ENCODE results near the gene CLTCL1.
"Not testable (repeated sequence)": the region's sequence is repeated elsewhere in the genome, so short reads cannot be mapped to it uniquely, and the experiment has no call there.

CLTCL1 gene

GRCh38 chr22:19319281-19319680, 27.8 kb upstream of the CLTCL1 start:
- Mint-ChIP-seq H3K4me1 (no peaks in the 10 kb centered on the region), H3K9me3 (peaks cover 80% of the 10 kb centered on the region), H3K36me3 (ENCODE audit: low read depth) (peaks cover 30% of the 10 kb centered on the region), H3K4me3 (no peak overlapping the region), H3K27ac (no peak overlapping the region), H3K27me3 (ENCODE audit: low read depth, poor library complexity) (peaks cover 14% of the 10 kb centered on the region)
- TF ChIP-seq, protein P1, sequence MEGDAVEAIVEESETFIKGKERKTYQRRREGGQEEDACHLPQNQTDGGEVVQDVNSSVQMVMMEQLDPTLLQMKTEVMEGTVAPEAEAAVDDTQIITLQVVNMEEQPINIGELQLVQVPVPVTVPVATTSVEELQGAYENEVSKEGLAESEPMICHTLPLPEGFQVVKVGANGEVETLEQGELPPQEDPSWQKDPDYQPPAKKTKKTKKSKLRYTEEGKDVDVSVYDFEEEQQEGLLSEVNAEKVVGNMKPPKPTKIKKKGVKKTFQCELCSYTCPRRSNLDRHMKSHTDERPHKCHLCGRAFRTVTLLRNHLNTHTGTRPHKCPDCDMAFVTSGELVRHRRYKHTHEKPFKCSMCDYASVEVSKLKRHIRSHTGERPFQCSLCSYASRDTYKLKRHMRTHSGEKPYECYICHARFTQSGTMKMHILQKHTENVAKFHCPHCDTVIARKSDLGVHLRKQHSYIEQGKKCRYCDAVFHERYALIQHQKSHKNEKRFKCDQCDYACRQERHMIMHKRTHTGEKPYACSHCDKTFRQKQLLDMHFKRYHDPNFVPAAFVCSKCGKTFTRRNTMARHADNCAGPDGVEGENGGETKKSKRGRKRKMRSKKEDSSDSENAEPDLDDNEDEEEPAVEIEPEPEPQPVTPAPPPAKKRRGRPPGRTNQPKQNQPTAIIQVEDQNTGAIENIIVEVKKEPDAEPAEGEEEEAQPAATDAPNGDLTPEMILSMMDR (IDR thresholded peaks at IDR 0.05) = no peak
- no peak for DNase-seq

GRCh38 chr22:19317865-19318264, 26.3 kb upstream of the CLTCL1 start:
- peaks cover 21% of the 10 kb centered on the region for H3K27me3 Mint-ChIP-seq (ENCODE audit: low read depth, poor library complexity)

GRCh38 chr22:19307872-19308271, 16.4 kb upstream of the CLTCL1 start:
- Mint-ChIP-seq H3K4me1 (no peaks in the 10 kb centered on the region), H3K27me3 (ENCODE audit: low read depth, poor library complexity) (peaks cover 11% of the 10 kb centered on the region), H3K27ac (no peak overlapping the region), H3K9me3 (peaks cover 10% of the 10 kb centered on the region), H3K4me3 (no peak overlapping the region), H3K36me3 (ENCODE audit: low read depth) (no peaks in the 10 kb centered on the region)
- DNase-seq = no peak
- TF ChIP-seq, protein P1 (IDR thresholded peaks at IDR 0.05) = no peak

More at GRCh38 chr22:19317865-19318264, 26.3 kb upstream of the CLTCL1 start:
- no peaks in the 10 kb centered on the region for H3K4me1 Mint-ChIP-seq
- TF ChIP-seq, protein P1 (IDR thresholded peaks at IDR 0.05) = no peak
- no peak overlapping the region for H3K27ac Mint-ChIP-seq
- no peak overlapping the region for H3K4me3 Mint-ChIP-seq
- DNase-seq = no peak
- H3K36me3 Mint-ChIP-seq (ENCODE audit: low read depth) = peaks cover 30% of the 10 kb centered on the region
- H3K9me3 Mint-ChIP-seq = peaks cover 74% of the 10 kb centered on the region

DNA sequence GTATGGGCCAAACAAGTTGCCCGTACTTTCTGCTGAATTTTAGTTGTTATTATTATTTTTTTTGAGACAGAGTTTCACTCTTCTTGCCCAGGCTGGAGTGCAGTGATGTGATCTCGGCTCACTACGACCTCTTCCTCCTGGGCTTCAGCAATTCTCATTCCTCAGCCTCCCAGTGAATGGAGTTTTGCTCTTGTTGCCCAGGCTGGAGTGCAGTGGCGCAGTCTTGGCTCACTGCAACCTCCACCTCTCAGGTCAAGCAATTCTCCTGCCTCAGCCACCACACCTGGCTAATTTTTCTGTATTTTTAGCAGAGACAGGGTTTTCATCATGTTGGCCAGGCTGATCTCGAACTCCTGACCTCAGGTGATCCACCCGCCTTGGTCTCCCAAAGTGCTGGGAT, 15.0 kb upstream of the CLTCL1 start:
- not testable (repeated sequence) for H3K27ac Mint-ChIP-seq; H3K36me3 Mint-ChIP-seq (ENCODE audit: low read depth); DNase-seq; H3K9me3 Mint-ChIP-seq; H3K4me3 Mint-ChIP-seq; H3K4me1 Mint-ChIP-seq
- peaks cover 11% of the 10 kb centered on the region for H3K27me3 Mint-ChIP-seq (ENCODE audit: low read depth, poor library complexity)

- TF ChIP-seq, protein P1 (IDR thresholded peaks at IDR 0.05) = no peak
- Mint-ChIP-seq H3K27ac (no peak overlapping the region), H3K4me1 (no peaks in the 10 kb centered on the region), H3K36me3 (ENCODE audit: low read depth) (no peaks in the 10 kb centered on the region), H3K9me3 (peaks cover 6% of the 10 kb centered on the region), H3K4me3 (no peak overlapping the region), H3K27me3 (ENCODE audit: low read depth, poor library complexity) (peaks cover 9% of the 10 kb centered on the region)
- no peak for DNase-seq
Measured at GRCh38 chr22:19304547-19304946, 13.0 kb upstream of the CLTCL1 start.

DNA sequence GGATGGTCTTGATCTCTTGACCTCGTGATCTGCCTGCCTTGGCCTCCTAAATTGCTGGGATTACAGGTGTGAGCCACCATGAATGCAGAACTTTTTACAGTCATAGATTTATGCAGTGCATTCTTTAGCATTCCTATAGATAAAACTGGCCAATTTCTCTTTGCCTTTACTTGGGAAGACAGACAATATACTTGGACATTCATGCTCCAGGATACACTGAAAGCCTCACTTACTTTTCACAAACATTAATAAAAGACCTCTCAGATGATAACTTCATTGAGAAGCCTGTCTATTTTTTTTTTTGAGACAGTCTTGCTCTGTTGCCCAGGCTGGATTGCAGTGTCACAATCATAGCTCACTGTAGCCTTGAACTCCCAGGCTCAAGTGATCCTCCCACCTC, 12.3 kb upstream of the CLTCL1 start:
- Mint-ChIP-seq H3K27ac (no peak overlapping the region), H3K9me3 (peaks cover 6% of the 10 kb centered on the region), H3K4me3 (no peak overlapping the region), H3K27me3 (ENCODE audit: low read depth, poor library complexity) (peaks cover 7% of the 10 kb centered on the region), H3K36me3 (ENCODE audit: low read depth) (no peaks in the 10 kb centered on the region), H3K4me1 (no peaks in the 10 kb centered on the region)
- TF ChIP-seq, protein P1 (IDR thresholded peaks at IDR 0.05) = no peak
- no peak for DNase-seq
